SU-DHL-6 (cell line): ENCODE data around the gene SEMA6A.

Experiments
- H2AFZ ChIP-seq: fragments of 200-600 bp; sonication (generic); 2 replicates; pipeline ENCODE4 v1.6.1; 2014; ENCODE audit warnings: low read depth, mild to moderate bottlenecking, moderate library complexity, mixed read lengths, antibody characterized with exemption, low read length; ENCODE audit not compliant: severe bottlenecking
- H3F3A ChIP-seq: fragments of 200-600 bp; shearing (Covaris generic); 2 replicates; pipeline ENCODE4 v1.6.0; 2016; ENCODE audit warnings: antibody characterized with exemption, mild to moderate bottlenecking; ENCODE audit not compliant: insufficient read depth
- H3K27ac ChIP-seq: fragments of 200-600 bp; sonication (generic); 2 replicates; pipeline ENCODE4 v1.5.1; 2016; ENCODE audit warnings: low read depth, mild to moderate bottlenecking, low read length, moderate library complexity, mixed read lengths
- H3K27me3 ChIP-seq: fragments of 200-600 bp; sonication (generic), shearing (Covaris generic); 2 replicates; pipeline ENCODE4 v1.6.0; 2014; ENCODE audit warnings: mild to moderate bottlenecking, low read length
- H3K36me3 ChIP-seq: fragments of 200-600 bp; sonication (generic); 2 replicates; pipeline ENCODE4 v1.6.1; 2014; ENCODE audit warnings: mild to moderate bottlenecking, low read length, mixed read lengths
- H3K4me2 ChIP-seq: fragments of 300-600, 200-600 bp; shearing (Covaris generic), sonication (generic); 2 replicates; pipeline ENCODE4 v1.6.0; 2014; ENCODE audit warnings: low read length, low read depth, mild to moderate bottlenecking; ENCODE audit not compliant: poor library complexity, severe bottlenecking
- H3K4me3 ChIP-seq: fragments of 200-600 bp; sonication (generic); 2 replicates; pipeline ENCODE4 v1.5.1; 2014; ENCODE audit warnings: antibody characterized with exemption, low read length, mild to moderate bottlenecking, mixed read lengths; ENCODE audit not compliant: insufficient read depth, poor library complexity, severe bottlenecking
- H3K79me2 ChIP-seq: fragments of 200-600 bp; sonication (generic); 2 replicates; pipeline ENCODE4 v1.6.1; 2014; ENCODE audit warnings: mild to moderate bottlenecking, low read length, moderate library complexity; ENCODE audit not compliant: insufficient read depth
- H3K9ac ChIP-seq: fragments of 200-600 bp; sonication (generic); 2 replicates; pipeline ENCODE4 v1.7.0; 2014; ENCODE audit warnings: mild to moderate bottlenecking, low read length
- H3K9me2 ChIP-seq: fragments of 200-600 bp; sonication (generic); replicated peaks from 2 replicates; pipeline ENCODE4 v1.6.1; 2014; ENCODE audit warnings: low read length; ENCODE audit not compliant: insufficient read depth
- H3K9me3 ChIP-seq: fragments of 200-600 bp; sonication (generic); 2 replicates; pipeline ENCODE4 v1.6.1; 2014; ENCODE audit warnings: low read length, mixed read lengths; ENCODE audit not compliant: insufficient read depth
- H4K20me1 ChIP-seq: fragments of 200-600 bp; sonication (generic); 2 replicates; pipeline ENCODE4 v1.6.1; 2014; ENCODE audit warnings: low read depth, mild to moderate bottlenecking, antibody characterized with exemption, low read length, moderate library complexity, mixed read lengths
- EZH2phosphoT487 ChIP-seq: fragments of 200-600 bp; sonication (generic), shearing (Covaris generic); conservative IDR thresholded peaks from 2 replicates; pipeline ENCODE4 v1.6.1; 2018; ENCODE audit warnings: mild to moderate bottlenecking, antibody characterized with exemption, low read length, moderate library complexity, mixed read lengths
- TF ChIP-seq, protein P1 (sequence below): fragments of 200-600 bp; sonication (generic); IDR thresholded peaks from one replicate; pipeline ENCODE4 v1.5.1; 2017; ENCODE audit warnings: antibody characterized with exemption, mild to moderate bottlenecking, low read length, moderate library complexity; ENCODE audit not compliant: insufficient read depth, poor library complexity, severe bottlenecking

The SEMA6A gene

DNA sequence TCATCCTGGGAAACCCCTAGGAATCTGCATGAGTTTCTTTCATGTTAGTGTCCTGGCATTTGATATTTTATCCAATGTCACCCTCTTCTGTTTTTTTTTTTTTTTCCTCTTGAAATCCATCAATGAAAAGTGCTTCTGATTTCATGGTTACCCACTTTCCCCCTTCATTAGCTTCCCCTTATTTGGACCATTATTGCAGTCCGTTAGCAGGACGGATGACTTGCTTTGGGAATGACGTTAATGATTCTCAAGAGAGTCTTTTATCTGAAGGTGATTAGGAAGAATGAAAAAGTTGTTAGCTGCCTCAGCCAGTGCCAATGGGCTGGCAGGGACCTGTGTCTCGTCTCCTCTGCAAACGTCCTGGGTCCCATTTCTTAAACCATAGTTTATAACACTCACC is 134.7 kb downstream of the SEMA6A start:
- no peak overlapping the region for H3K4me3 ChIP-seq
- H3K27me3 ChIP-seq = no peaks in the 10 kb centered on the region
- no peak overlapping the region for H3K27ac ChIP-seq
- no peaks in the 10 kb centered on the region for H3K36me3 ChIP-seq
- no peak overlapping the region for H2AFZ ChIP-seq
- H3K9me3 ChIP-seq = no peaks in the 10 kb centered on the region
- H3F3A ChIP-seq = no peaks in the 10 kb centered on the region
- no peak overlapping the region for H3K9ac ChIP-seq
- no peaks in the 10 kb centered on the region for H3K9me2 ChIP-seq
- TF ChIP-seq, protein P1, sequence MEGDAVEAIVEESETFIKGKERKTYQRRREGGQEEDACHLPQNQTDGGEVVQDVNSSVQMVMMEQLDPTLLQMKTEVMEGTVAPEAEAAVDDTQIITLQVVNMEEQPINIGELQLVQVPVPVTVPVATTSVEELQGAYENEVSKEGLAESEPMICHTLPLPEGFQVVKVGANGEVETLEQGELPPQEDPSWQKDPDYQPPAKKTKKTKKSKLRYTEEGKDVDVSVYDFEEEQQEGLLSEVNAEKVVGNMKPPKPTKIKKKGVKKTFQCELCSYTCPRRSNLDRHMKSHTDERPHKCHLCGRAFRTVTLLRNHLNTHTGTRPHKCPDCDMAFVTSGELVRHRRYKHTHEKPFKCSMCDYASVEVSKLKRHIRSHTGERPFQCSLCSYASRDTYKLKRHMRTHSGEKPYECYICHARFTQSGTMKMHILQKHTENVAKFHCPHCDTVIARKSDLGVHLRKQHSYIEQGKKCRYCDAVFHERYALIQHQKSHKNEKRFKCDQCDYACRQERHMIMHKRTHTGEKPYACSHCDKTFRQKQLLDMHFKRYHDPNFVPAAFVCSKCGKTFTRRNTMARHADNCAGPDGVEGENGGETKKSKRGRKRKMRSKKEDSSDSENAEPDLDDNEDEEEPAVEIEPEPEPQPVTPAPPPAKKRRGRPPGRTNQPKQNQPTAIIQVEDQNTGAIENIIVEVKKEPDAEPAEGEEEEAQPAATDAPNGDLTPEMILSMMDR = no peak
- no peak for TF ChIP-seq EZH2phosphoT487
- no peaks in the 10 kb centered on the region for H3K79me2 ChIP-seq
- H4K20me1 ChIP-seq = no peaks in the 10 kb centered on the region
- no peak overlapping the region for H3K4me2 ChIP-seq

DNA sequence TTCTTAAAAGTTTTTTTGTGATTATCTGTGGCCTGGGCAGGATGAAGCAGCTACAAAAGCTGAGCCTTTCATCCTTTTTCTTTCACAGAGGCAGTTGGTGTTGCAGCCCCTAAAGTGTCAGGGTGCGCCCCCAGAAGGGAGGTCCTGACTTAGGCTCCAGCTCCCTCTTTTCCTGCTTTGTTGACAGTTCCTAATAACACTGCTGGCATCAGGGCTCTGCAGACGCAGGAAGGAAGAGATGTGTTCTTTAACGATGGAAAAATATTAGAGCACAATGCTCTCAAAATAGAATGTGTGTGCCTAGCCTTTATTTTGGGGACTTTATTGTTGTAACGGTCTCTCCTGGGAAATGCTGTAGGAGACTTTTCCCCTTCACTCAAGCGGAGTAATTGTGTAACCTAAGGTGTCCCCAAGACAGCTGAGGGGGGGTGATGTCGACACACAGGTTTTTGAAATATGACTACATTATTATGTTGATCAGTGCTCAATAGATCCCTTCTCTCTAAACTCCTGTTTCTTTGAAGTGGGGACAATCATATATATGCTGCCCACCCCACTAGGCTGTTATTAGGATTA is 135.6 kb downstream of the SEMA6A start:
- H3K4me3 ChIP-seq = no peak overlapping the region
- no peak overlapping the region for H2AFZ ChIP-seq
- H3K9ac ChIP-seq = no peak overlapping the region
- H3K36me3 ChIP-seq = no peaks in the 10 kb centered on the region
- H3K27ac ChIP-seq = no peak overlapping the region
- no peaks in the 10 kb centered on the region for H3F3A ChIP-seq
- H3K4me2 ChIP-seq = no peak overlapping the region
- TF ChIP-seq EZH2phosphoT487 = no peak
- TF ChIP-seq, protein P1 = no peak
- H3K9me2 ChIP-seq = no peaks in the 10 kb centered on the region
- no peaks in the 10 kb centered on the region for H3K79me2 ChIP-seq
- H3K9me3 ChIP-seq = no peaks in the 10 kb centered on the region
- H4K20me1 ChIP-seq = no peaks in the 10 kb centered on the region
- no peaks in the 10 kb centered on the region for H3K27me3 ChIP-seq

DNA sequence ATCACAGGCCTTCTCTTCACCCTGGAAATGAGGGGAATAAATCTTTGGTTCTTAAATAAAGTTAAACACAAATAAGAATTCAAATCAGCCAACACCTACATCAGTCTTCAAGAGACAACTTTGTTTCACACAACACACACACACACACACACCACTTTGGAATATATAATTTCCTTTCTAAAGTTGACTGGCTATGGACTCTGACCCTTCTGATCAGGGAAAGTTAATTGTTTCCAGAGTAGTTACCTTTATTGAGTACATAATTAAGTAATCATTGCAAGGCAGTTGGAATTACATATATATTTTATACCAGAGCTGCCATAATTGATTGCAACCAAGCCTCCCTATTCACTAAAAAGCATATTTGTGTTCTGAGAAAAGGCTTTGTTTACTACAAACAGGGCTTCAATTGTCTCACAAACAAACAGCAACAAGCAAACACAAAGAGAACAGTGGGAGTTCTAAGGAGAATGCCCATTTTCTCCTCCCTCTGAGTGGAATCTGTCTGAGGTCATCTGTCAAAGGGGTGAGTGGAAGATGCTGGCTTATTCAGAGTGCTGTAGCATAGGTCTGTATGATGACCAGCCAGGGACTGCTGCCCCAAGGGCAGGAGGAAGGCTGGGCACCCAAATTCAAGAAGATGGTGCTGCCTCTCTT is 136.6 kb downstream of the SEMA6A start:
- H3K9me2 ChIP-seq = no peaks in the 10 kb centered on the region
- no peak overlapping the region for H2AFZ ChIP-seq
- H3K27ac ChIP-seq = no peak overlapping the region
- H4K20me1 ChIP-seq = no peaks in the 10 kb centered on the region
- H3K4me3 ChIP-seq = no peak overlapping the region
- H3K79me2 ChIP-seq = no peaks in the 10 kb centered on the region
- H3K9me3 ChIP-seq = no peaks in the 10 kb centered on the region
- no peaks in the 10 kb centered on the region for H3K27me3 ChIP-seq
- H3K4me2 ChIP-seq = no peak overlapping the region
- TF ChIP-seq, protein P1 = no peak
- TF ChIP-seq EZH2phosphoT487 = no peak
- H3F3A ChIP-seq = no peaks in the 10 kb centered on the region
- no peaks in the 10 kb centered on the region for H3K36me3 ChIP-seq
- no peak overlapping the region for H3K9ac ChIP-seq
